Mucosa of rectum (tissue), 2 donors: ENCODE data around the gene MAPKAP1.

Experiments
- H3K27ac ChIP-seq, 2 donors: one replicate each; pipeline ENCODE4 v1.7.0; 2013; ENCODE audit warnings: inconsistent platforms in 2 of 2, low read depth in 2 of 2, low read length in 2 of 2
- H3K27me3 ChIP-seq, 2 donors: one replicate each; pipeline ENCODE4 v1.7.0; 2013; ENCODE audit warnings: low read length in 2 of 2; ENCODE audit not compliant: control insufficient read depth in 2 of 2, insufficient read depth in 2 of 2
- H3K36me3 ChIP-seq, 2 donors: one replicate each; pipeline ENCODE4 v1.7.0; 2013; ENCODE audit warnings: low read length in 2 of 2; ENCODE audit not compliant: control insufficient read depth in 2 of 2, insufficient read depth in 2 of 2
- H3K4me1 ChIP-seq, 2 donors: one replicate each; pipeline ENCODE4 v1.7.0; 2013; ENCODE audit warnings: low read length in 2 of 2, mild to moderate bottlenecking in 1 of 2; ENCODE audit not compliant: control insufficient read depth in 2 of 2, insufficient read depth in 2 of 2
- H3K4me3 ChIP-seq, 2 donors: one replicate each; pipeline ENCODE4 v1.7.0; 2013; ENCODE audit warnings: low read length in 2 of 2
- H3K9ac ChIP-seq, 2 donors: one replicate each; pipeline ENCODE4 v1.7.0; 2013; ENCODE audit warnings: low read length in 2 of 2, low read depth in 1 of 2, mild to moderate bottlenecking in 1 of 2
- H3K9me3 ChIP-seq, 2 donors: one replicate each; pipeline ENCODE4 v1.7.0; 2013; ENCODE audit warnings: low read length in 2 of 2; ENCODE audit not compliant: control insufficient read depth in 2 of 2
- donor health status: healthy.
- donor health status: Normal muscosa, but diverticular disease.

Gene MAPKAP1

GRCh38 chr9:125470189-125470588 is 236.8 kb downstream of the MAPKAP1 start:
- Histone ChIP-seq H3K9ac (no peak overlapping the region), H3K4me3 (no peak overlapping the region), H3K27ac (no peak overlapping the region), H3K9me3 (no peaks in the 10 kb centered on the region), H3K27me3 (no peaks in the 10 kb centered on the region), H3K36me3 (peaks cover 0 to 20% of the 10 kb centered on the region in 2 donors), H3K4me1 (no peaks in the 10 kb centered on the region)

- H3K9me3 ChIP-seq: no peaks in the 10 kb centered on the region
- no peak overlapping the region for H3K4me3 ChIP-seq
- no peaks in the 10 kb centered on the region for H3K4me1 ChIP-seq
- H3K9ac ChIP-seq: no peak overlapping the region
- H3K27ac ChIP-seq: no peak overlapping the region
- H3K36me3 ChIP-seq: peaks cover 0 to 20% of the 10 kb centered on the region in 2 donors
- H3K27me3 ChIP-seq: no peaks in the 10 kb centered on the region
These were observed 238.4 kb downstream of the MAPKAP1 start for GRCh38 chr9:125468646-125469045.

- Histone ChIP-seq H3K4me3 (no peak overlapping the region), H3K4me1 (no peaks in the 10 kb centered on the region), H3K36me3 (peaks cover 0 to 21% of the 10 kb centered on the region in 2 donors), H3K9me3 (no peaks in the 10 kb centered on the region), H3K9ac (no peak overlapping the region), H3K27me3 (no peaks in the 10 kb centered on the region), H3K27ac (no peak overlapping the region)
These were observed 239.8 kb downstream of the MAPKAP1 start for GRCh38 chr9:125467116-125467740.

- Histone ChIP-seq H3K4me1 (no peaks in the 10 kb centered on the region), H3K9ac (no peak overlapping the region), H3K36me3 (peaks cover 5 to 22% of the 10 kb centered on the region in 2 donors), H3K9me3 (no peaks in the 10 kb centered on the region), H3K4me3 (no peak overlapping the region), H3K27ac (no peak overlapping the region), H3K27me3 (no peaks in the 10 kb centered on the region)
These were observed 240.6 kb downstream of the MAPKAP1 start for GRCh38 chr9:125466411-125466810.

GRCh38 chr9:125464591-125465385 is 242.2 kb downstream of the MAPKAP1 start:
- Histone ChIP-seq H3K4me1 (no peaks in the 10 kb centered on the region), H3K36me3 (peaks cover 15 to 25% of the 10 kb centered on the region in 2 donors), H3K9ac (no peak overlapping the region), H3K27me3 (no peaks in the 10 kb centered on the region), H3K4me3 (no peak overlapping the region), H3K27ac (no peak overlapping the region), H3K9me3 (no peaks in the 10 kb centered on the region)

- H3K27ac ChIP-seq: no peak overlapping the region
- no peaks in the 10 kb centered on the region for H3K4me1 ChIP-seq
- H3K27me3 ChIP-seq: no peaks in the 10 kb centered on the region
- H3K4me3 ChIP-seq: no peak overlapping the region
- no peaks in the 10 kb centered on the region for H3K9me3 ChIP-seq
- H3K36me3 ChIP-seq: peaks cover 15 to 25% of the 10 kb centered on the region in 2 donors
- no peak overlapping the region for H3K9ac ChIP-seq
These were observed 243.1 kb downstream of the MAPKAP1 start for GRCh38 chr9:125463926-125464325.

- H3K4me3 ChIP-seq: no peak overlapping the region
- no peaks in the 10 kb centered on the region for H3K27me3 ChIP-seq
- H3K36me3 ChIP-seq: peaks cover 15 to 22% of the 10 kb centered on the region in 2 donors
- H3K4me1 ChIP-seq: no peaks in the 10 kb centered on the region
- H3K9me3 ChIP-seq: no peaks in the 10 kb centered on the region
- no peak overlapping the region for H3K9ac ChIP-seq
- no peak overlapping the region for H3K27ac ChIP-seq
These were observed 244.1 kb downstream of the MAPKAP1 start for GRCh38 chr9:125462861-125463291.

GRCh38 chr9:125461636-125462190 is 245.3 kb downstream of the MAPKAP1 start:
- no peak overlapping the region for H3K27ac ChIP-seq
- H3K4me3 ChIP-seq: no peak overlapping the region
- H3K36me3 ChIP-seq: peaks cover 15% of the 10 kb centered on the region in 2 donors
- H3K9ac ChIP-seq: no peak overlapping the region
- no peaks in the 10 kb centered on the region for H3K9me3 ChIP-seq
- H3K4me1 ChIP-seq: no peaks in the 10 kb centered on the region
- H3K27me3 ChIP-seq: no peaks in the 10 kb centered on the region

- Histone ChIP-seq H3K27ac (no peak overlapping the region), H3K9me3 (no peaks in the 10 kb centered on the region), H3K36me3 (peaks cover 13 to 15% of the 10 kb centered on the region in 2 donors), H3K27me3 (no peaks in the 10 kb centered on the region), H3K4me3 (no peak overlapping the region), H3K4me1 (no peaks in the 10 kb centered on the region), H3K9ac (no peak overlapping the region)
These were observed 245.9 kb downstream of the MAPKAP1 start for GRCh38 chr9:125460883-125461635.

- no peak overlapping the region for H3K27ac ChIP-seq
- no peak overlapping the region for H3K4me3 ChIP-seq
- H3K27me3 ChIP-seq: no peaks in the 10 kb centered on the region
- H3K9ac ChIP-seq: no peak overlapping the region
- H3K36me3 ChIP-seq: peaks cover 9 to 15% of the 10 kb centered on the region in 2 donors
- H3K9me3 ChIP-seq: no peaks in the 10 kb centered on the region
- no peaks in the 10 kb centered on the region for H3K4me1 ChIP-seq
These were observed 246.7 kb downstream of the MAPKAP1 start for GRCh38 chr9:125460346-125460745.
